ENCODE measurements around the gene ERN1. TPM values are rescaled to one million over a fixed set of nuclear protein-coding genes. Genes with fewer than 3 reads are reported as not detected.
"Not testable (repeated sequence)": the region's sequence is repeated elsewhere in the genome, so short reads cannot be mapped to it uniquely, and the experiment has no call there.

Gene ERN1
- total RNA-seq, 1 donor from 2014 or later = 22.1 TPM

GRCh38 chr17:64126918-64127317 is 3.0 kb downstream of the ERN1 start:
- no peaks in the 10 kb centered on the region for H3K27me3 ChIP-seq (ENCODE audit: control insufficient read depth, insufficient read depth, low read length)
- no peaks in the 10 kb centered on the region for H3K36me3 ChIP-seq (ENCODE audit: control insufficient read depth, insufficient read depth, low read length)
- no peak for TF ChIP-seq CTCF (IDR thresholded peaks at IDR 0.05; ENCODE audit: insufficient read depth, low read length, severe bottlenecking)
- no peak overlapping the region for H3K4me3 ChIP-seq (ENCODE audit: low read depth, low read length)
- no peak for FAIRE-seq
- DNase-seq (ENCODE audit: low read depth) = peak; percentile 85

GRCh38 chr17:64125937-64126336 is 4.0 kb downstream of the ERN1 start:
- TF ChIP-seq CTCF (IDR thresholded peaks at IDR 0.05; ENCODE audit: insufficient read depth, low read length, severe bottlenecking) = no peak
- Histone ChIP-seq H3K27me3 (ENCODE audit: control insufficient read depth, insufficient read depth, low read length) (no peaks in the 10 kb centered on the region), H3K36me3 (ENCODE audit: control insufficient read depth, insufficient read depth, low read length) (no peaks in the 10 kb centered on the region), H3K4me3 (ENCODE audit: low read depth, low read length) (no peak overlapping the region)
- DNase-seq (ENCODE audit: low read depth) (no peak), FAIRE-seq (no peak)

- no peak for TF ChIP-seq CTCF (IDR thresholded peaks at IDR 0.05; ENCODE audit: insufficient read depth, low read length, severe bottlenecking)
- no peak overlapping the region for H3K4me3 ChIP-seq (ENCODE audit: low read depth, low read length)
- H3K27me3 ChIP-seq (ENCODE audit: control insufficient read depth, insufficient read depth, low read length) = no peaks in the 10 kb centered on the region
- FAIRE-seq (no peak), DNase-seq (ENCODE audit: low read depth) (no peak)
- peaks cover 3% of the 10 kb centered on the region for H3K36me3 ChIP-seq (ENCODE audit: control insufficient read depth, insufficient read depth, low read length)
Observed at GRCh38 chr17:64124609-64125008, 5.3 kb downstream of the ERN1 start.

- no peak for TF ChIP-seq CTCF (IDR thresholded peaks at IDR 0.05; ENCODE audit: insufficient read depth, low read length, severe bottlenecking)
- no peaks in the 10 kb centered on the region for H3K27me3 ChIP-seq (ENCODE audit: control insufficient read depth, insufficient read depth, low read length)
- H3K4me3 ChIP-seq (ENCODE audit: low read depth, low read length) = no peak overlapping the region
- no peak for DNase-seq (ENCODE audit: low read depth)
- no peak for FAIRE-seq
- peaks cover 3% of the 10 kb centered on the region for H3K36me3 ChIP-seq (ENCODE audit: control insufficient read depth, insufficient read depth, low read length)
Observed at GRCh38 chr17:64123114-64123513, 6.8 kb downstream of the ERN1 start.

- not testable (repeated sequence) for H3K36me3 ChIP-seq (ENCODE audit: control insufficient read depth, insufficient read depth, low read length); FAIRE-seq; DNase-seq (ENCODE audit: low read depth); H3K4me3 ChIP-seq (ENCODE audit: low read depth, low read length); H3K27me3 ChIP-seq (ENCODE audit: control insufficient read depth, insufficient read depth, low read length)
Observed at GRCh38 chr17:64120972-64121786, 8.8 kb downstream of the ERN1 start.

- no peak for DNase-seq (ENCODE audit: low read depth)
- FAIRE-seq = no peak
- no peak for TF ChIP-seq CTCF (IDR thresholded peaks at IDR 0.05; ENCODE audit: insufficient read depth, low read length, severe bottlenecking)
- H3K4me3 ChIP-seq (ENCODE audit: low read depth, low read length) = no peak overlapping the region
- H3K36me3 ChIP-seq (ENCODE audit: control insufficient read depth, insufficient read depth, low read length) = peaks cover 3% of the 10 kb centered on the region
- no peaks in the 10 kb centered on the region for H3K27me3 ChIP-seq (ENCODE audit: control insufficient read depth, insufficient read depth, low read length)
Observed at GRCh38 chr17:64120159-64120810, 9.7 kb downstream of the ERN1 start.
